ENCODE data around the gene DPH1.
A peak's percentile ranks its signal among the peaks of the same experiment; 100 is the strongest.
"Not testable (repeated sequence)": the region's sequence is repeated elsewhere in the genome, so short reads cannot be mapped to it uniquely, and the experiment has no call there.

Gene DPH1

DNA sequence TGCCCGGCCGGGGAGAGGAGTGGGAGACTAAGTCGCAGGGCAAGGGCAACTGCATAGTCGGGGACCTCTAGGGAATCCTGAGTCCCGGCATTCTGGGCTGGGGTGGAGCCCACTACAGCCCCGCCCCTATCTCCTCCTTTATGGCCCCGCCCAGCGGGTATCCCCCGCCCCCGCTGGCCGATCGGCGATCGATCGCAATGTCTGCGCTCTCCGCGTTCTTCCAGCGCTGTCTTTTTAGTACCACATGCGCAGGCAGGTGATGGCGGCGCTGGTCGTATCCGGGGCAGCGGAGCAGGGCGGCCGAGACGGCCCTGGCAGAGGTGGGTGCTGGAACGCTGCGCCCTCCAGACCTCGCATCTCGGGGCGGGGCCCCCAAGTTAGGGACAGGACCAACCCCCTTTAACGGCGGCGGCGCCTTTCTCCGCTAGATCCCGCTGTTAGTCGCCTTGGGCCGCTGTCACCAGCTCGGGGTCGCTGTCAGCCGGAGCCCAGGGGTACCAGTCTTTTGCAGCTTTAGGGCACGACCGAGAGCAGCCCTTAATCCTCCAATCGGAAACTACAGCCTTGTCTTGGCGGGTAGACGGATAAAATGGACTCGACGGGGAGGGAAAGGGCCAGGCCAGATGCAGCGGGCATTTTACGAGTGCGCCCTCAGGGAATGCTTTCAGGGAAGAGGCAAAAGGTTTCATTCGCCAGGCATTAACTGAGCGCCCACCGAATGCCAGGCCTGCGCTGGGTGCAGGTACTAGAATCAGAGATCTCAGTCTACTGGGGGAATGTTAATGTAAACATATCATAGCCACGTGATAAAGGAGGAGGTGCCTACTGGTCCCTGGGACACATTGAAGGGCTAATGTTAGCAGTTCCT, at the start of gene DPH1:
Gene DPH1 (plus strand): TSS at position 243 of the 868 bp plus-strand sequence. CDS start 17 bp downstream, at position 260.
- DNase-seq (ENCODE audit: low spot score): peak; percentile 87

DNA sequence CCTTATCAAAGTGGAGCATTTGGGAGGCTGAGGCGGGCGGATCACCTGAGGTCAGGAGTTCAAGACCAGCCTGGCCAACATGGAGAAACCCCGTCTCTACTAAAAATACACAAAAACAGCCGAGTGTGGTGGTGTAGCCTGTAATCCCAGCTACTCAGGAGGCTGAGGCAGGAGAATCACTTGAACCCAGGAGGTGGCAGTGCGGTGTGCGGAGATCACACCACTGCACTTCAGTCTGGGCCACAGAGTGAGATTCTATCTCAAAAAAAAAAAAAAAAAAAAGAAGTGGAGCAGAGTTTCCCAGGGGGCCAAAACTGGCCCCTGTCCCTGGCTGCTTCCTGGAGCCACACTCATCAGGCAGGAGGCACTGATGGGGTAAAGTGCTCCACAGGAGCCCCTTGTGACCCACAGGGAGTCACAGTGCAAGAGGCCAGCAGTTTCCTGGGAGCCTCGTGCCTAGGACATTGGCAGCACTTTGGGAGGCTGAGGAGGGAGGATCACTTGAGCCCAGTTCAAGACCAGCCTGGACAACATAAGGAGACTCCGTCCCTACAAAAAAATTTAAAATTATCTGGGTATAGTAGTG, 49.2 kb upstream of the DPH1 start:
- no peak for DNase-seq (ENCODE audit: low spot score)

DNA sequence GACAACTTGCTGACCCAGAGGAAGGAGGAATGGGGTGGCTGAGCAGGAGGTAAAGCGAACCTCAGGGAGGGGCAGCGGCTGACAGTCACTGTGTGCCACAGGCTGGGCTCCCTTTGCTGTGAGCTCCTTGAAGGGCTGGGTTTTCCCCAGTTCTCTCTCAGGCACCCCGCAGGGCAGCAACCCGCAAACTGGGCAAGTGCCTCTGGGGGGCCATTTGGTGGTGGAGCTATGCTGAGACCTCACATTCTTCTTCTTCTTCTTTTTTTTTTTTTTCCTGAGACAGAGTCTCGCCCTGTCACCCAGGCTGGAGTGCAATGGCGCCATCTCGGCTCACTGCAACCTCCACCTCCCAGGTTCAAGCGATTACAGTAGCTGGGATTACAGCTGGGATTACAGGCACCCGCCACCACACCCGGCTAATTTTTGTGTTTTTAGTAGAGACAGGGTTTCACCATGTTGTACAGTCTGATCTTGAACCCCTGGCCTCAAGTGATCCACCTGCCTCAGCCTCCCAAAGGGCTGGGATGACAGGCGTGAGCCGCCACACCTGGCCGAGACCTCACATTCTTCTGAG, 47.1 kb upstream of the DPH1 start:
- not testable (repeated sequence) for DNase-seq (ENCODE audit: low spot score)

DNA sequence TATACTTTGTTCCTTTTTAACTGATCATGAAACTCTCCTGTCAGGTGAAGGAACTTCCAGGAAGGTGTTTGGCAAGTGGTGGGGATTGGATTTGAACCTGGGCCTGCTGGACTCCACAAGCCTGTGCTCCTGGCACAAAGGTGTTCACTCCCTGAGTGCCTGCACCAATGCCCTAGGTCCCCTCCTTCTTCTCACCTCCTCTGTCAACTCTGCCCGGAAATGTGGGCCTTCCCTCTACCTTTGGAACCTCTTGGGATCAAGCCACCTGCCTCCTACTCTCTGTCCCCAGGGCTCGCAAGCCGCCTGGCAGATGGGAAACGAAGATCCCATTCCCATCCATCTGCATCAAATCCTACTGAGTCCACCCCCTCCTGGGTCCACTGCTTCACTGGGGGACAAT, 44.9 kb upstream of the DPH1 start:
- no peak for DNase-seq (ENCODE audit: low spot score)

DNA sequence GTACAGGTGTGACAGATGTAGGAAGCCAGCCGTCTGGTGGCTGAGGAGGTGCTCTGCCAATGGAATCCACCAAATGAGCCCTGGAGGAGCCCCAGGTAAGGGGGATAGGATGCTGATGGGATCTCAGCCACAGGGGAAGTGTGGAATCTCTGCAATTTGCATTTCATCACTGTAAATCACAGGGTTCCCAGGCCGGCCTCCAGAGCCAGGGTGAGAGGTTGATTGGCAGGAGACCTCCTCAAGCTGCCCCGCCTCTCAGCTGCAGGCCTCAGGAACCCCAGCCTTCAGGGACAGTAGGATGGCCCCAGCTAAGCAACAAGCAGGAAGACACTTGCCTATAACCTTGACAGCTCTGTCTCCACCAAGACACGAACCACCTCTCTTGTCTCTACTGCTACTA, 44.3 kb upstream of the DPH1 start:
- no peak for DNase-seq (ENCODE audit: low spot score)

DNA sequence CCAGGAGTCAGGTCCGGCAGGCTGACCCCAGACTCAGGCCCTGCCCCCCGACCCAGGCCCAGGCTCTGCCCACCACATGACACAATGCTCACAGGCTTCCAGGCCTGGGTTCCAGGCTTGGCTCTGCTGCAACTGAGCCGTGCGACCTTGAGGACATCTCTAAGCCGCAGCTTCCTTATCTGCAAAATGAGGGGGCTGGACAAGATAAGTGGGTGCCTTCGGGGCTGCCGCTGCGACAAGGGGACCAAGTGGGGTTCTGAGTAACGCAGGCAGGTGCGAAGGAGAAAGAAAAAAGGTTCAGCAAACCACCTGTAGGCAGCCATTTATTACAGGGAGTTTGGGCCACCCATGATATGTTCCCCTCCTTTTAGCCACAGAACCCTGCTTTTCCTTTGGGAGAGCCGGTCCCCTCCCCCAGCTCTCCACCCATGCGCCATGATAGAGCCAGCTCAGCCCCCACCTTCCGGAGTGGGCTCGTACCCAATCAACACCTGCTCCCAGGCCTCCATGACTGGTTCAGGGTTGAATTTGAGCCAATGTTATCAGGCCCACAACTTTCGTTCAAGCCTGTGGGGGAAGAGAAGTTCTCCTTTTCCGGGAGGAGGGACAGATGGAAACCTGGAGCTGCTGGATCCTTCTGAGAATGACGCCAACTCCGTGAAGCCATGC, 43.0 kb upstream of the DPH1 start:
- DNase-seq (ENCODE audit: low spot score): no peak

DNA sequence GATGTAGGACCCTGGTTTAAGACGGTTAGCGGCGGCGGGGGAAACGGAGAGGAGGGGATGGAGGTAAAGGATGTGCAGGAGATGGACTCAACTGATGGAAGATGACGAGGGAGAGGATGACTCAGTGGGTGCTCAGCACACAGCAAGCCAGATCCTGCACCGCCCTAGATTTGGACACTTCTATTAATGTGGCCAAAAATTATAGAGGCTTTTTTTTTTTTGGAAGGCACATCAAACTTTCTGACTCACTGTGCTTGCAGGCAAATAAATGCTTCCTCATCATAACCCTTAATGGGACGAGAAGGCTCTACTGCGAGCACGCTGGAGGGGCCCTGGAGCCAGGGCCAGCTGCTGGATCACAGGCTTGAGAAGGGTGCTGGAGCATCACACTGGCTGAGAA, 40.8 kb upstream of the DPH1 start:
- no peak for DNase-seq (ENCODE audit: low spot score)

DNA sequence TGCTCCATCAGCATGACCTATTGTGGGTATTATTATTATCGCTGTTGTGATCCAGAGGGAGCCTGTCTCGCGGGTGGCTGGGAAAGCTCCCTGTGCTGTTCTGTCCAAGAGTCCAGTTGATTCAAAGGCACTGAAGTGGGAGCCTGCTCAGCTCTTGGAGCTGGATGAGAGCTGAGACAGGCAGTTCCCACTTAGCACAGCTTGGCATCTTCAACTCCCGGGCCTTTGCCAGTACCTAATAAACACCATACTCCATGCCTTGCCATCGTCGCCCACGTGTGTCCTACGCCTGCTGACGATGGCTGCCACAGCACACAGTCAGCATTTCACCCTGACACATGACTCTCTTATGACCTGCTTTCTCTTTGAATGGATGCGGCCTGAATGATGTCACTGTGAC, 37.4 kb upstream of the DPH1 start:
- DNase-seq (ENCODE audit: low spot score): no peak

DNA sequence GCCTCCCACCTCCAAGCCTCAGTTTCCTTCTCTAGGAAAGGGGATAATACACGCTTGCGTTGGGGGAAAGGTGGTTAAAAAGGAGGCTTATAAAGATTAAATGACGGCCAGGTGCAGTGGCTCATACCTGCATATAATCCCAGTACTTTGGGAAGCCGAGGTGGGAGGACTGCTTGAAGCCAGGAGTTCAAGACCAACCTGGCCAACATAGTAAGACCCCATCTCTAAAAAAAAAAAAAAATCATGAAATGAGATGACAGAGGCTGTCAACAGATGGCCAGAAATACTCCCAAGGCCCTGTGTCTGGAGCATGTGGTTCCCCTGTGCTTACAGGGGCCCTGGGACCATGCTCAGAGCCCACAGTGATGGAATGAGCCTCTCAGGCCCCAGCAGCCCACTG, 35.2 kb upstream of the DPH1 start:
- no peak for DNase-seq (ENCODE audit: low spot score)

DNA sequence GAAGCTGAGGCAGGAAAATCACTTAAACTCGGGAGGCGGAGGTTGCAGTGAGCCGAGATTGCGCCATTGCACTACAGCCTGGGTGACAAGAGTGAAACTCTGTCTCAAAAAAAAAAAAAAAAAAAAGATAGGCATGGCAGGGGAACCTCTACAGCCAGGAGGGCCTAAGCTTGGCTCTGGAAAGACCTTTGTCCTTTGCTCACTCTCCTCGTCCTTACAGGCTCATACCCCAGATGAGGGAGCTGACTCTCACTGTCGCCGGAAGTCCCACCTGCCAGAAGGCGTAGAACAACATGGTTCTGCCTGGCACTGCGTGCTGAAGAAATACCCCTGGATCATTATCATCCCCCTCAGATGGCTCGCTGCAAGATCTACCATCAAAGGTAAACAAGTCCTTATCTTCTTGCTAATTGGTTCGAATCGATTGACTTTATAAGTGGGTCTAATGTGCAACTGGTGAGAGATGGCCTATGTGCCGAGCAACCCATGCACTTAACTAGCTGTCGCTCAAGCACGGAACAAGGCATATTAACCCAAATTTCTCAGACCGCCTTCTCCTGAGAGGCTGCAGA, 34.5 kb upstream of the DPH1 start:
- DNase-seq (ENCODE audit: low spot score): no peak

DNA sequence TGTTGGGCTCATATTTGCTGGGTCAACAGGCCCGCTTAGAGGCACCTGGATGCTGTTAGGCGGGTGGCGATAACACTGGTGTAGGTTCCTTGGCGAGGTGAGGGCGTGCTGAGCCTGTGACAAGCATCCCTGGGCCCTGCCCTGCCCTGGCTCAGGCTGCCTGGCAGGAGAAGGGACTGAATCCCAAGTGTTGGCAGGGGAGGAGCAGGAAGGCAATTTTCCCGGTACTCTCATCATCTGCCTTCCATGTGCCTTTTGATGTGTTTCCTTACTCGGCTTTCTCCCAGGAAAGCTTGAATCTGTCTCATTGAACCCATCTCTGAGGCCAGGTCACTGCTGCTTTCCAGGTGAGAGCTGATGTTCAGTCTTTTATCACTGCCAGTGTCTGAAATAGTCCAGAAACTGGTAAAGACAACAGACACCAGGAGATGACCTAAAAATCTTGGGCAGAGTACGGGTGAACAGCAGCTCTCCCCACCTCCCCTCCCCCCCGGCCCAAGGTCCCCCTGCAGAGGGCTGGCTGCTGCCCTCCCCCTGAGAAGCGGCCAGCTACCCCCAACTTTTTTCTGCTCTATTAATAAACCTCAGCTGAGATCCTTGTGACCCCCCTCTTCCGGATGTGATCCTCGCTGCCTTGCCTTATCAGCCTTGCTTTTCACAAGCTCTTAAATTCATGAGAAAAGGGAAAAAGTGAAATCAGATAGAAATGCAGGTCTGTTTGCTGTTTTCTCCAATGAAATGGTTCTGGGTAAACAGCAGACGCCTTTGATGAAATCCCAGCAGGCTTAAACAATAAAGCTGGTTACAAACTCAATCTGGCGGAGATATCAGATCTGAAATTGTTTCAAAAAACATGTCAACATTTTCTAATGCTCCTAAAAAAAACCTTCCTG, 33.8 kb upstream of the DPH1 start:
- DNase-seq (ENCODE audit: low spot score): no peak

DNA sequence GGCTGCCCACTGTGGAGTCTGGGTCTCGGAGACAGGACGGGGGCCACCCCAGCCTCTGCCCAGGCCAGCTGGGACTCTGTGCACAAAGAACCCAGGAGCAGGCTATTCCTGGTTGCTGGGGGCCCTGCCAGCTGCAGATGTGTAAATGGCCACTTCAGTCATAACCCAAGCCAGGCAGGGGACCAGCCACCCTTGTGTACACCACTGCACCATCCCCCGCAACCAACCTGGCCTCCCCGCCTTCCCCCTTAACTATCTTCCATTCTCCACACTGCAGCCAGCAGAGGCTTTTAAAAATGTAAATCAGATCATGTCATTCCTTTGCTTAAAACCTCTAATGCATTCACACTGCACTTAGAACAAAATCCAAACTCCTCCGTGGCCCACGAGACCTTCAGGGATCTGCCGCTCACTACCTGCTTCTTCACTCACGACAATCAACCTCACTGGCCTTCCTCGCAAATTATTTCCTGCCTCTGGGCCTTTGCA, 33.1 kb upstream of the DPH1 start:
- DNase-seq (ENCODE audit: low spot score): no peak

DNA sequence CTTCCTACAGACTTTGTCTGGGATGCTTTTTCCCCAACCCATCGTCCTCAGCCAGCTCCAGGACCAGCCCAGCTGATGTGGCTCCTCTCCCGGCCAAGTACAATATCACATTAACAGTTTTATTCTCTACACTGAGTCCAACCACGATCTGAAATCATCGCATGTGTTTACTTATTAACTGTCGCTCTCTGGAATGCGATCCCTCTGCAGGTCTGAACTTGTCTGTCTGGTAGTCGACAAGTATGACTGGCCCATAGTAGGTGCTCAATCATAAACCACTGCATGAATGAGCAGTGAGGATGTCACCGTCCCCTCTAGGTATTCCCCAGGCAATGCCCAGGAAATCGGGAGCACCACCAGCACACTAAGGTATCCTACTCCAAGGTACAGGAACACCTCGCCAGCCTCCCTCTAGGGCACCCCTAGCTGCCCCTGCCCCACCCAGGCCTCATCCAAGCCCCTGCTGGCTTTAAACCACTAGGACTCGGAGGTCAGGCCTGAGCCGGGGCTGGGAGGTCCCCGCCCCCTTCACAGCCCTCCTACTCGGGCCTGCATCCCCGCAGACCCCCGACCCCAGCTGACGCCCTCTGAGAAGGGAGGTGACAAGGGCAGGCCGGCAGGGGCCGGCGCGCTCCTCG, 32.5 kb upstream of the DPH1 start:
- DNase-seq (ENCODE audit: low spot score): peak; percentile 13

DNA sequence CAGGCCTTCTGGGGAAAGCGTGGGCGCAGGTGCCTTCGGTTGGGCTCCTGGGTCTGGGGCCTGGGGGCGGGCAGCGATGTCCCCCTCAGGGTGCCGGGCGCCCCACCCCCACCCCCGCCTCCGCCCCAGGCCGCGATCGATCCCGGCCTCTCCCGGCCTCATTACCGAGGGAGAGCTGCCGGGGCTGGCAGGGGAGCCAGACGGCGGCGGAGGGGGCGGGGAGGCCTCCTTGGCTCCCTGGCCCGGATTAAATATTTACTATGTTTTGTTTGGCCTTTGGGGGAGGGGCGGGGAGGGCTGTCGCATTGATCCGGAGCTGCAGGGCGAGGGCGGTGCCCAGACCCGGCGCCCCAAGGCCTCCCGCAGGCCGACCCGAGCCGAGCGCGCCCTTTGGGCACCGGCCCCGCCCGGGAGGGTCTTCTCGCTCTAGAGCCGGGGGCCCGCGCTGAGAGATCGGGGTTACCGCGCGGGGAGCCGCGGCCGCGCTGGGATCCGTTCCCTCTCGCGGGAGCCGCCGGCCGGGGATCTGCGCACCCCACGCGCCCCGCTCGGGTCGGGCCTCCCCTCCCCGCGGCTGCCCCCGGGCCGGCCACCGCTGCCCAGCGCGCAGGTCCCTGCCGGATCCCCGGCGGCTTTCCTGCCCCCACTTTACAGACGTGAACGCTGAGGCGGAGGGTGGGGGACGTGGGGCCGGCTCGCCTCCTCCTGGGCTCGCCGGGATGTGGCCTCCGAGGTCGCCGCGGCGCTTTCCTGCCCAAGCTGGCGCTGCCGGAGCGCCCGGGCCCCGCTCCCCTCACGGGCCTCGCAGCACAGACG, 31.8 kb upstream of the DPH1 start:
- peak; percentile 59 for DNase-seq (ENCODE audit: low spot score)

DNA sequence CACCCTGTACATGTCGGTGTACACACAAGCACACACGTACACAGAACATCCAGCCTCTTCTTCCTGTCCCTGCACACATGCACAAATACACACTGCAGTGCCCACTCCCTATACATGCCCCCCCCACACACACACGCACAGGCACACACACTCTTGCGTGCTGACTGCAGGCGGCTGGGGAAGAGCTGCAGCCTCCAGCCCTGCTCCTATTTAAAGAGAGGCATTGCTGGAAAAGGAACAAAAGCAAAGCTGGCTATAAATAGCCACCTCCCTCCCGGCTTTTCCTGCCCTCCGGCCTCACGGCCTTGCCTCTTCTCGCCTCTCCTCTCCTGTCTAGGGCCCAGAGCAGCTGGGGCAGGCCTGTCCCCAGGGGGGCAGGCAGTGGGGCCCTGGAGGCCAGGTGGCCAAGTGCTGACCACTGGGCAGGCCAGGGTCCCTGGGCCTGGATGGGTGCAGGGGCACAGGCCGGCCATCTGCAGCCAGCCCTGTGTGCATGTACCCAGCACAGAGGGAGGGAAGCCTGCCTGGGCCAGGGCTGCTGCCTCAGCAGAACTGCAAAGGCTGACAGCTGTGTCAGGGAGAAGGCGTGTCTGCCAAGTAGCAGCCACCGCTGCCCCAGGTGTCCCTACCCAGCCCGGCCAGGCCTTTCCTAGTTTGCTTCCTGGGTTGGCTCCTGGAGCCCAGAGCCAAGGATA, 30.2 kb upstream of the DPH1 start:
- no peak for DNase-seq (ENCODE audit: low spot score)

DNA sequence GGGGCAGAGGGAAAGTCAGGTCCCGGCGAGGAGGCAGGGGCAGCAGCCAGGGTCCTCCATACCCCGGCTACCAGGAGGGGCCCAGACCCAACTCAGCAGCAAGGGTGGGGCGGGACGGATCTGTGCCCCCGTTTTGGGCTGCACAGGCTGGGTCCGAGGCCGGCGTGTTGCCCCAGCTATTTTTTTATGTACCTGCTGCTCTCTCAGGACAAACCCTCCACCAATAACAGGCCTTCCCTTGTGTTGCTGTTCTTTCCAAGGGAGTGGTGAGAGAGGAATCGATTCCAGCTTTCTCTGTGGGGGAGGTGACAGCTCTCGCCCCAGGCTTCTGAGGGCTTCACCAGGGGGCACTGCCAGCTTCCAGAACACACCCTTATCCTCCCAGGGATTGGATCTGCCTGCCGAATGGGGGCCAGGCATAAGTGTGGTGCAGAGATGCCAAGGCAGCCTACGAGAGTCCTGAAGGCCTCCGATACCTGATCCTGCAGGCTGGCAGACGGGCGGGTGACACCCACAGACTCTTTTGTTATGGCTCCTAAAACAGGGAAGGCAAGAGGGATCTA, 27.1 kb upstream of the DPH1 start:
- DNase-seq (ENCODE audit: low spot score): no peak

DNA sequence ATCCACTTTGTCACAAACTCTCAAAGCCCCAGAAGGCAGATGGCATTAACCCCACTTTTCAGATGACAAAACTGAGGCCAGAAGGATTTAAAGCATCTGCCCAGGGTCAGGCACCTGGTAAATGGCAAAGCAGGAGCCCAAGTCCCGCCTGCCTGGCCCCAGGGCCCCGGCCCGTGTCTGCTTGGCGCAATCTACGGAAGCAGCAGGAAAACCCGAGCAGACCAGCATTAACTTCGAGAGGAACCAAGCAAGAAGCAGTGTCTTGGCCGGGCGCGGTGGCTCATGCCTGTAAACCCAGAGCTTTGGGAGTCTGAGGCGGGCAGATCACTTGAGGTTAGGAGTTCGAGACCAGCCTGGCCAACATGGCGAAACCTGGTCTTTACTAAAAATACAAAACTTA, 26.4 kb upstream of the DPH1 start:
- DNase-seq (ENCODE audit: low spot score): no peak

DNA sequence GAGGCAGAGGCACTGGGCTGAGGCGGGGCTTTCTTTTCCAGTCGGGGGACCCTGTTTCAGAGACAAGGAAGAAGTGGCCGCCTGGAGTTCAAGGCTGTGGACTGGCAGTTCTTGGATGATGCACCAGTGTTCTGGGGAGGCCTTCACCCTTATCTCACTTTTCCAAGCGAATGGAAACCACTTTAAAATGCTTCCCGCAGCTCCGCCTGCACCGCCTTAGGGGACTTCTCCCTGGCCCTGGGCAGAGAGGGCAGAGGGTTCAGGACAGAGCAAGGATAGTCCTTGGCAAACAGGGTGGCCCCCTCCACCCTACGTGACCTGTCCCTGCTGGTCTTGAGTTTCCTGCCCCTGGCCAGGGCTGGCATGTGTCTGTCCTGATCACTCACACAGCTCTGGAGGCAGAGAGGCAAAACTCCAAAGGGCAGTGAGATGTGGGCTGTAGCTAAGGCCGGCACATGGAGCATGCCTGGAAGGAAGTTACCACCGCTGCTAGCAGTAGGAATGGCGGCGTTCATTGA, 25.5 kb upstream of the DPH1 start:
- no peak for DNase-seq (ENCODE audit: low spot score)

Data from LoVo (cell line).